Neural progenitor cell (in vitro differentiated cells): ENCODE results near the gene SLC7A6OS. TPM values are rescaled to one million over a fixed set of nuclear protein-coding genes. Genes with fewer than 3 reads are reported as not detected.

Experiments used
- DNase-seq: peaks from one replicate; pipeline ENCODE4 v3.0.0-alpha.2; 2016; ENCODE audit warnings: low spot score
- H2AFZ ChIP-seq: fragments of 200-600 bp; sonication (generic); replicated peaks from 2 replicates; pipeline ENCODE4 v1.6.1; 2016; ENCODE audit warnings: antibody characterized with exemption
- H3F3A ChIP-seq: fragments of 200-600 bp; sonication (generic); 2 replicates; pipeline ENCODE4 v1.6.1; 2016; ENCODE audit warnings: antibody characterized with exemption, low read depth
- H3K27ac ChIP-seq: fragments of 200-600 bp; sonication (generic); 2 replicates; pipeline ENCODE4 v1.5.1; 2016; ENCODE audit warnings: mild to moderate bottlenecking
- H3K27me3 ChIP-seq: fragments of 200-600 bp; sonication (generic); 2 replicates; pipeline ENCODE4 v1.6.1; 2016; ENCODE audit warnings: mild to moderate bottlenecking, moderate library complexity
- H3K36me3 ChIP-seq: fragments of 200-600 bp; sonication (generic); 2 replicates; pipeline ENCODE4 v1.5.1; 2016
- H3K4me1 ChIP-seq: fragments of 200-600 bp; sonication (generic); 2 replicates; pipeline ENCODE4 v1.6.1; 2016; ENCODE audit warnings: mixed run types
- H3K4me2 ChIP-seq: fragments of 200-600 bp; sonication (generic); 2 replicates; pipeline ENCODE4 v1.6.1; 2016
- H3K4me3 ChIP-seq: fragments of 200-600 bp; sonication (generic); 2 replicates; pipeline ENCODE4 v1.5.1; 2016
- H3K79me2 ChIP-seq: fragments of 200-600 bp; sonication (generic); 2 replicates; pipeline ENCODE4 v1.6.1; 2016; ENCODE audit warnings: low read depth
- H3K9ac ChIP-seq: fragments of 200-600 bp; sonication (generic); 2 replicates; pipeline ENCODE4 v1.6.1; 2016
- H3K9me3 ChIP-seq: fragments of 200-600 bp; sonication (generic); 2 replicates; pipeline ENCODE4 v1.5.1; 2016; ENCODE audit warnings: low read depth
- H4K20me1 ChIP-seq: fragments of 200-600 bp; sonication (generic); 2 replicates; pipeline ENCODE4 v1.6.1; 2016; ENCODE audit warnings: low read depth
- H3K27ac Mint-ChIP-seq: 3 replicates; pipeline ENCODE4 v1.8.0; 2021; ENCODE audit warnings: mixed read lengths
- H3K27me3 Mint-ChIP-seq: 2 replicates; pipeline ENCODE4 v1.8.0; 2022; ENCODE audit warnings: low read depth, mild to moderate bottlenecking, inconsistent platforms, moderate library complexity, mixed read lengths; ENCODE audit not compliant: insufficient read depth
- H3K36me3 Mint-ChIP-seq: 3 replicates; pipeline ENCODE4 v1.8.0; 2021; ENCODE audit warnings: mixed read lengths
- H3K4me1 Mint-ChIP-seq: 3 replicates; pipeline ENCODE4 v1.8.0; 2021; ENCODE audit warnings: mixed read lengths
- H3K4me3 Mint-ChIP-seq: 3 replicates; pipeline ENCODE4 v1.8.0; 2021; ENCODE audit warnings: mild to moderate bottlenecking, moderate library complexity, mixed read lengths
- H3K9me3 Mint-ChIP-seq: 3 replicates; pipeline ENCODE4 v1.8.0; 2020; ENCODE audit warnings: mixed read lengths
- CTCF ChIP-seq: fragments of 200-600 bp; sonication (generic); IDR thresholded peaks from 2 replicates; pipeline ENCODE4 v1.5.1; 2017; ENCODE audit warnings: antibody characterized with exemption, mild to moderate bottlenecking
- EZH2 ChIP-seq: fragments of 200-600 bp; sonication (generic); IDR thresholded peaks from 2 replicates; pipeline ENCODE4 v1.6.1; 2017; ENCODE audit warnings: antibody characterized with exemption, mild to moderate bottlenecking, moderate library complexity
- EZH2phosphoT487 ChIP-seq: fragments of 200-600 bp; sonication (generic); IDR thresholded peaks from 2 replicates; pipeline ENCODE4 v1.6.1; 2017; ENCODE audit warnings: antibody characterized with exemption
- total RNA-seq: library from RNA; depleted of rRNA; stranded (reverse); fragments of >200 nt; gene quantifications from 2 replicates; pipeline ENCODE4 v1.2.3, GENCODE V29; 2015; ENCODE audit warnings: low replicate concordance

Gene SLC7A6OS
- total RNA-seq, 1 donor from 2014 or later: 18.7 TPM

- Histone ChIP-seq H3K4me2 (no peak overlapping the region), H3K27ac (no peak overlapping the region), H3K27me3 (no peaks in the 10 kb centered on the region), H2AFZ (no peak overlapping the region), H4K20me1 (peaks cover 9% of the 10 kb centered on the region), H3K36me3 (no peaks in the 10 kb centered on the region), H3K4me3 (no peak overlapping the region), H3K4me1 (no peaks in the 10 kb centered on the region), H3F3A (no peaks in the 10 kb centered on the region), H3K9me3 (no peaks in the 10 kb centered on the region), H3K79me2 (no peaks in the 10 kb centered on the region), H3K9ac (no peak overlapping the region)
- no peak overlapping the region for H3K27ac Mint-ChIP-seq
- TF ChIP-seq EZH2: no peak
- no peak for TF ChIP-seq CTCF
- no peak for TF ChIP-seq EZH2phosphoT487
- no peaks in the 10 kb centered on the region for H3K9me3 Mint-ChIP-seq
- H3K36me3 Mint-ChIP-seq: peaks cover 16% of the 10 kb centered on the region
- DNase-seq: no peak
- H3K4me1 Mint-ChIP-seq: no peaks in the 10 kb centered on the region
- H3K4me3 Mint-ChIP-seq: no peak overlapping the region
- H3K27me3 Mint-ChIP-seq: no peaks in the 10 kb centered on the region
Observed at GRCh38 chr16:68282064-68282452, 28.7 kb downstream of the SLC7A6OS start.

GRCh38 chr16:68281368-68282063 is 29.2 kb downstream of the SLC7A6OS start:
- H3K4me1 Mint-ChIP-seq: no peaks in the 10 kb centered on the region
- H3K36me3 Mint-ChIP-seq: peaks cover 14% of the 10 kb centered on the region
- no peak overlapping the region for H3K27ac Mint-ChIP-seq

GRCh38 chr16:68279726-68280558 is 30.8 kb downstream of the SLC7A6OS start:
- Mint-ChIP-seq H3K4me3 (no peak overlapping the region), H3K4me1 (no peaks in the 10 kb centered on the region), H3K27me3 (no peaks in the 10 kb centered on the region), H3K36me3 (peaks cover 8% of the 10 kb centered on the region), H3K9me3 (no peaks in the 10 kb centered on the region), H3K27ac (no peak overlapping the region)
- Histone ChIP-seq H3K4me3 (no peak overlapping the region), H3K4me1 (no peaks in the 10 kb centered on the region), H3K27ac (no peak overlapping the region), H3K9me3 (no peaks in the 10 kb centered on the region), H4K20me1 (peaks cover 2% of the 10 kb centered on the region), H3F3A (peaks cover 8% of the 10 kb centered on the region), H3K4me2 (no peak overlapping the region), H3K9ac (no peak overlapping the region), H3K36me3 (no peaks in the 10 kb centered on the region), H3K27me3 (no peaks in the 10 kb centered on the region), H3K79me2 (no peaks in the 10 kb centered on the region), H2AFZ (no peak overlapping the region)
- DNase-seq: no peak
- no peak for TF ChIP-seq EZH2
- TF ChIP-seq CTCF: no peak
- no peak for TF ChIP-seq EZH2phosphoT487

More at GRCh38 chr16:68281368-68282063, 29.2 kb downstream of the SLC7A6OS start:
- H3K4me1 ChIP-seq: no peaks in the 10 kb centered on the region
- no peaks in the 10 kb centered on the region for H3K36me3 ChIP-seq
- no peaks in the 10 kb centered on the region for H3F3A ChIP-seq
- H3K9ac ChIP-seq: no peak overlapping the region
- no peaks in the 10 kb centered on the region for H3K27me3 Mint-ChIP-seq
- DNase-seq: no peak
- no peaks in the 10 kb centered on the region for H3K27me3 ChIP-seq
- no peaks in the 10 kb centered on the region for H3K9me3 ChIP-seq
- no peak for TF ChIP-seq EZH2
- no peak for TF ChIP-seq EZH2phosphoT487
- TF ChIP-seq CTCF: no peak
- H4K20me1 ChIP-seq: peaks cover 9% of the 10 kb centered on the region
- H3K79me2 ChIP-seq: no peaks in the 10 kb centered on the region
- H3K4me2 ChIP-seq: no peak overlapping the region
- no peak overlapping the region for H3K4me3 Mint-ChIP-seq
- H3K4me3 ChIP-seq: no peak overlapping the region
- no peak overlapping the region for H2AFZ ChIP-seq
- no peaks in the 10 kb centered on the region for H3K9me3 Mint-ChIP-seq
- no peak overlapping the region for H3K27ac ChIP-seq
